NT2/D1 (cell line): ENCODE results near the gene SNX13.
"Not testable (repeated sequence)": the region's sequence is repeated elsewhere in the genome, so short reads cannot be mapped to it uniquely, and the experiment has no call there.

Experiments used
- DNase-seq: peaks from one replicate; pipeline ENCODE4 v3.0.0-alpha.2; 2011; ENCODE audit warnings: low read depth, low spot score
- H3K27me3 ChIP-seq: 2 replicates; pipeline ENCODE4 v1.6.0; 2011; ENCODE audit warnings: mild to moderate bottlenecking; ENCODE audit not compliant: insufficient read length, insufficient read depth
- H3K36me3 ChIP-seq: 2 replicates; pipeline ENCODE4 v1.6.1; 2011; ENCODE audit warnings: mild to moderate bottlenecking, low read length, mixed read lengths; ENCODE audit not compliant: insufficient read depth, insufficient read length
- H3K4me1 ChIP-seq: 2 replicates; pipeline ENCODE4 v1.5.1; 2011; ENCODE audit not compliant: insufficient read depth, insufficient read length
- H3K4me3 ChIP-seq: 2 replicates; pipeline ENCODE4 v1.5.1; 2011; ENCODE audit warnings: low read depth; ENCODE audit not compliant: insufficient read length
- H3K9ac ChIP-seq: 2 replicates; pipeline ENCODE4 v1.6.0; 2011; ENCODE audit warnings: low read depth; ENCODE audit not compliant: insufficient read length
- H3K9me3 ChIP-seq: 2 replicates; pipeline ENCODE4 v1.5.1; 2011; ENCODE audit warnings: mild to moderate bottlenecking, low read length; ENCODE audit not compliant: insufficient read depth
- SUZ12 ChIP-seq: IDR thresholded peaks from 2 replicates; pipeline ENCODE4 v1.6.1; 2011; ENCODE audit not compliant: insufficient read length, insufficient read depth; ENCODE audit errors: extremely low read depth
- YY1 ChIP-seq: IDR thresholded peaks from 2 replicates; pipeline ENCODE4 v1.6.1; 2011; ENCODE audit not compliant: insufficient read length, insufficient read depth
- ZNF274 ChIP-seq: IDR thresholded peaks from 2 replicates; pipeline ENCODE4 v1.6.1; 2011; ENCODE audit warnings: mild to moderate bottlenecking, low read depth, low read length

Gene SNX13

DNA sequence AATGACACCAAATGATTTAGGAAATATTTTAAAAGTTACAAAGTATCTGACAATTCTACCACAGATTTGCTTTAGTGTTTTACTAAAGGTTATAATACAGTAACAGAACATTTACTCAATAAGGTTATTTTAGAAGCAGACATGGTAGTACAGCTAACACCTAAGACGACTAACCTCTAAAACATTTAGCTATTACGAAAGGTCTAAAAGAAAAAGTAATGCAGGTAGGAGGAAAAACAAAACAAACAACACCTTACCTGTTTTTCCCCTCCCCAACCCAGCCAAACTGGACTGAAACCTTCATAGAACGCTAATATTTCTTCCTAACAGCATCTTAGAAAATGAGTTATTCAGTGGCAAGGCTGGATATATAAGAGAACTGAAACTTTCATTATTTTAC, 111.3 kb downstream of the SNX13 start:
- Histone ChIP-seq H3K9ac (no peak overlapping the region), H3K4me3 (no peak overlapping the region), H3K4me1 (no peaks in the 10 kb centered on the region), H3K9me3 (no peaks in the 10 kb centered on the region), H3K27me3 (no peaks in the 10 kb centered on the region), H3K36me3 (peaks cover 11% of the 10 kb centered on the region)
- no peak for DNase-seq
- TF ChIP-seq YY1 = no peak
- no peak for TF ChIP-seq ZNF274
- no peak for TF ChIP-seq SUZ12

GRCh38 chr7:17822547-17823173, 117.6 kb downstream of the SNX13 start:
- Histone ChIP-seq H3K9me3 (no peaks in the 10 kb centered on the region), H3K4me3 (no peak overlapping the region), H3K9ac (no peak overlapping the region), H3K27me3 (no peaks in the 10 kb centered on the region), H3K4me1 (no peaks in the 10 kb centered on the region), H3K36me3 (no peaks in the 10 kb centered on the region)
- DNase-seq = no peak
- TF ChIP-seq YY1 = no peak
- no peak for TF ChIP-seq SUZ12
- TF ChIP-seq ZNF274 = no peak

DNA sequence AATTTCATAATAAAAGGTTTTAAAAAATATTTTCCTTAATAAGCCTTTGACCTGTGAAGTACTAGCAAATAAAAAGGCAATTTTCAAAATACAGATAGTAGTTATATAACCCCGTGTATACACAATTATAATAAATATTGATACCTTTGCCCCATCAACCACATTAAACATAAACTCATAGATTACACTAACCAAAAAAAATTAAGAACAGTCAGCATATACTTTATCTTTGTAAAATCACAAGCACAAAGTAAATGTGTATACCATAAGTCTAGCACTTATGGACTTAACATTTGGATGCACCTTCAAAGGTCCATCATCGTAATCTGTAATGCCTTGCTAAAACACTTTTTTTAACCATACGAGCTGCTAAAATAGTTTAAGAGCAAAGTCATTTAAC, 123.4 kb downstream of the SNX13 start:
- no peaks in the 10 kb centered on the region for H3K4me1 ChIP-seq
- DNase-seq = no peak
- H3K36me3 ChIP-seq = peaks cover 3% of the 10 kb centered on the region
- H3K4me3 ChIP-seq = no peak overlapping the region
- no peak overlapping the region for H3K9ac ChIP-seq
- TF ChIP-seq SUZ12 (no peak), ZNF274 (no peak), YY1 (no peak)
- H3K27me3 ChIP-seq = no peaks in the 10 kb centered on the region
- H3K9me3 ChIP-seq = no peaks in the 10 kb centered on the region

DNA sequence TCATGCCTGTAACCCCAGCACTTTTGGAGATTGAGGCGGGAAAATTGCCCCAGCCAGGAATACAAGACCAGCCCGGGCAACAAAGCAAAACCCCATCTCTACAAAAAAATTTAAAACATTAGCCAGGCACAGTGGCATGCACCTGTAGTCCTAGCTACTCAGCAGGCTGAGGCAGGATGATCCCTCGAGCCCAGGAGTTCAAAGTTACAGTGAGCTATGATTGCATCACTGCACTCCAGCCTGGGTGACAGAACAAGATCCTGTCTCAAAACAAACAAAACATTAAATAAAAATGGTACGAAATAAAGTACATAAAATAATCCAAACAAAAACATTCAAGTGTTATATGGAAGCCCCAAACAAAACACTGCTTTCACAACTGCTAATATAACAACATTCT, 125.0 kb downstream of the SNX13 start:
- H3K4me3 ChIP-seq = no peak overlapping the region
- H3K36me3 ChIP-seq = peaks cover 3% of the 10 kb centered on the region
- no peaks in the 10 kb centered on the region for H3K4me1 ChIP-seq
- no peaks in the 10 kb centered on the region; the same call in 1 of the 2 replicates for H3K9me3 ChIP-seq
- H3K9ac ChIP-seq = no peak overlapping the region
- DNase-seq = no peak
- H3K27me3 ChIP-seq = no peaks in the 10 kb centered on the region
- TF ChIP-seq YY1 (no peak), ZNF274 (no peak), SUZ12 (no peak)

DNA sequence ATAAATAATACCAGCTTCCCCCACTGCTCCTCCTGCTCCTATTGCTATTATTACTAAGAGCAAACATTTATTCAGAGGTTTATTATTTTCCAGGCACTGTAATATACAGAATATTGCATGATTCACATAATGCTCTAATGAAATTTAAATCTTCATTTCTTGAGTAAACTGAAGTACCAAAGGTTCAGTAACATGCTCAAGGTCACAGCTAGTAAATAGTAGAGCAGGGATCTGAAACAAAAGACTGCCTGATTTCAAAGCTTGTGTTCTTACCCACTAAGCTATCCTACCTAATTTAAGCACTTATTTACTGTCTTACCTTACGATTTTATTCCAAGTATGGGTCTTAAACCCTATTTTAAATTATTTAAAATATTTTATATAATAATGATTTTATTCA, 126.2 kb downstream of the SNX13 start:
- Histone ChIP-seq H3K4me1 (no peaks in the 10 kb centered on the region), H3K4me3 (no peak overlapping the region), H3K36me3 (peaks cover 3% of the 10 kb centered on the region), H3K9ac (no peak overlapping the region), H3K9me3 (no peaks in the 10 kb centered on the region; the same call in 1 of the 2 replicates), H3K27me3 (no peaks in the 10 kb centered on the region)
- DNase-seq = no peak
- TF ChIP-seq SUZ12 = no peak
- TF ChIP-seq ZNF274 = no peak
- TF ChIP-seq YY1 = no peak

- H3K36me3 ChIP-seq, H3K27me3 ChIP-seq: not testable (repeated sequence)
Observed at GRCh38 chr7:17809215-17809614, 131.1 kb downstream of the SNX13 start.

GRCh38 chr7:17807242-17807641, 133.1 kb downstream of the SNX13 start:
- Histone ChIP-seq H3K9ac (no peak overlapping the region), H3K9me3 (peaks cover 5% of the 10 kb centered on the region; the same call in 1 of the 2 replicates), H3K27me3 (no peaks in the 10 kb centered on the region), H3K4me1 (peaks cover 5% of the 10 kb centered on the region), H3K4me3 (no peak overlapping the region), H3K36me3 (peaks cover 5% of the 10 kb centered on the region)
- DNase-seq = peak; percentile 22
- TF ChIP-seq YY1 (no peak), SUZ12 (no peak), ZNF274 (no peak)

More at GRCh38 chr7:17809215-17809614, 131.1 kb downstream of the SNX13 start:
- H3K4me3 ChIP-seq, H3K4me1 ChIP-seq, DNase-seq, H3K9me3 ChIP-seq, H3K9ac ChIP-seq: not testable (repeated sequence)
